ENCODE data around the gene NKAIN2. TPM values are rescaled to one million over a fixed set of nuclear protein-coding genes. Genes with fewer than 3 reads are reported as not detected.

Gene NKAIN2
- total and polyA plus RNA-seq, 7 donors, result under 0.01 to 4.4 (median 0.75) TPM; not detected in 1

- H3K9me3 ChIP-seq, result no peaks in the 10 kb centered on the region
- no peak for TF ChIP-seq CTCF (IDR thresholded peaks at IDR 0.05)
- no peak for TF ChIP-seq EP300 (IDR thresholded peaks at IDR 0.05)
- no peak for TF ChIP-seq POLR2A (IDR thresholded peaks at IDR 0.05)
- no peak for TF ChIP-seq POLR2AphosphoS5 (IDR thresholded peaks at IDR 0.05)
- no peaks in the 10 kb centered on the region for H3K27me3 ChIP-seq
- H3K4me3 ChIP-seq, result no peak overlapping the region
- intact Hi-C loops (cut with DNase I), result no loop called here
- H3K36me3 ChIP-seq, result no peaks in the 10 kb centered on the region
- no peak overlapping the region for H3K27ac ChIP-seq
- no peaks in the 10 kb centered on the region for H3K4me1 ChIP-seq
- DNase-seq, result no peak
- 54 to 76% methylated on average over 2 of the region's 2 CpGs for WGBS, 2 donors
Observed at GRCh38 chr6:123784330-123784729, 19.3 kb upstream of the NKAIN2 start.

GRCh38 chr6:123785039-123785438 is 18.6 kb upstream of the NKAIN2 start:
- intact Hi-C loops (cut with DNase I), result no loop called here
- 72 to 88% methylated on average over 3 of the region's 3 CpGs for WGBS, 2 donors
- Histone ChIP-seq H3K9me3 (no peaks in the 10 kb centered on the region), H3K4me3 (no peak overlapping the region), H3K27me3 (no peaks in the 10 kb centered on the region), H3K27ac (no peak overlapping the region), H3K36me3 (no peaks in the 10 kb centered on the region), H3K4me1 (no peaks in the 10 kb centered on the region)
- TF ChIP-seq POLR2AphosphoS5 (IDR thresholded peaks at IDR 0.05) (no peak), EP300 (IDR thresholded peaks at IDR 0.05) (no peak), POLR2A (IDR thresholded peaks at IDR 0.05) (no peak), CTCF (IDR thresholded peaks at IDR 0.05) (no peak)
- no peak for DNase-seq

DNA sequence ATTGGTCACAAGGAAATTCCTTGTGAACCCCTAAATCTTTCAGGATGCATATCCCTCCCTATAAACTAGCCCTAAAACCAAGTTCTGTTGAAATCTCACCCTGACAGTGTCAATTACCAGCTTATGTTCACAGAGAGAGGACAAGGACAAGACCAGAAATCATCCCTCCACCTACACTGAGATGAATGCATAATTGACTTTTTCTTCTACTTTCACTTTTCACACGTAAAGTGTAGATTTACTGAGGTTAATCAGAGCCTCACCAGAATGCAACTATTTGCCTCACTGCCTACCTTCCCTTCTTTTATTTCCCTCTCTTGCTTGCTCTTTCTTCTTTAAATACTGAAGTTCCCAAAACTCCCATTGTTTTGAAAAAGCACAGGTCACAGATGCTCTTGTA is 15.3 kb upstream of the NKAIN2 start:
- TF ChIP-seq POLR2AphosphoS5 (IDR thresholded peaks at IDR 0.05) (no peak), POLR2A (IDR thresholded peaks at IDR 0.05) (no peak), EP300 (IDR thresholded peaks at IDR 0.05) (no peak), CTCF (IDR thresholded peaks at IDR 0.05) (no peak)
- no peaks in the 10 kb centered on the region for H3K4me1 ChIP-seq
- intact Hi-C loops (cut with DNase I), result no loop called here
- no peaks in the 10 kb centered on the region for H3K27me3 ChIP-seq
- H3K4me3 ChIP-seq, result no peak overlapping the region
- no peak overlapping the region for H3K27ac ChIP-seq
- no peak for DNase-seq
- H3K36me3 ChIP-seq, result no peaks in the 10 kb centered on the region
- 23 to 57% methylated on average over 1 of the region's 1 CpG for WGBS, 2 donors
- no peaks in the 10 kb centered on the region for H3K9me3 ChIP-seq

DNA sequence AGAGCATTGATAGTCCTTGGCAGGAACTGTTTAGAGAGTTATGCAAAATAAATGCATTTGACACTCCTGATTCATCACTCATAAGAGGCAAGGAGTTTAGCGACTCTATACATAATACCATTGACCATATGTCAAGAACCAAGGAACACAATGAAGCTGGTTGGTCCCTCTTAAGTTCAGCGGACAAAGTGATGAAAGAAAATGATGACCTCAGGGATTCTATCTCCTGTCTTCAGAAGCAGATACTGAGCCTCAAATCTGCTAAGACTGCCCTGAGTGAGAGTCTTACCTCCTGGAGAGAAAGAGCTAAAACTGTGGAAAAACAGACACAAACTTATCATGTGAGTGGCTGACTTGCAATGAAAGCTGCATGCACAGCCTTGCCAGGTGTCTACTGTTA is 9.5 kb upstream of the NKAIN2 start:
- TF ChIP-seq POLR2A (IDR thresholded peaks at IDR 0.05), result no peak
- Histone ChIP-seq H3K27me3 (no peaks in the 10 kb centered on the region), H3K9me3 (no peaks in the 10 kb centered on the region), H3K27ac (no peak overlapping the region), H3K4me1 (no peaks in the 10 kb centered on the region), H3K36me3 (no peaks in the 10 kb centered on the region), H3K4me3 (no peak overlapping the region)
- intact Hi-C loops (cut with DNase I), result no loop called here
- 95 to 98% methylated on average over 2 of the region's 2 CpGs for WGBS, 2 donors
- no peak for DNase-seq

GRCh38 chr6:123794799-123795198 is 8.9 kb upstream of the NKAIN2 start:
- Histone ChIP-seq H3K9me3 (no peaks in the 10 kb centered on the region), H3K27ac (no peak overlapping the region), H3K36me3 (no peaks in the 10 kb centered on the region), H3K4me3 (no peak overlapping the region), H3K4me1 (no peaks in the 10 kb centered on the region), H3K27me3 (no peaks in the 10 kb centered on the region)
- DNase-seq, result no peak
- intact Hi-C loops (cut with DNase I), result no loop called here
- TF ChIP-seq POLR2A (IDR thresholded peaks at IDR 0.05) (no peak), POLR2AphosphoS5 (IDR thresholded peaks at IDR 0.05) (no peak), EP300 (IDR thresholded peaks at IDR 0.05) (no peak), CTCF (IDR thresholded peaks at IDR 0.05) (no peak)

Measured in sigmoid colon (tissue), 7 donors.